PC-9 (cell line): Measurements from ENCODE around the gene ZNF12. TPM values are rescaled to one million over a fixed set of nuclear protein-coding genes. Genes with fewer than 3 reads are reported as not detected.
"Not testable (repeated sequence)": the region's sequence is repeated elsewhere in the genome, so short reads cannot be mapped to it uniquely, and the experiment has no call there.

Source experiments
- Bru-seq: library from RNA; stranded (reverse); fragments of 400-500 nt; gene quantifications from one replicate; lab custom pipeline; 2021; lab: Mats Ljungman, UMichigan
- BruChase-seq, 2 experiments: library from RNA; stranded (reverse); fragments of 400-500 nt; gene quantifications; one replicate each; lab custom pipeline; 2021; lab: Mats Ljungman, UMichigan
- BruUV-seq: library from RNA; stranded (reverse); fragments of 400-500 nt; replicated peaks from 2 replicates; lab custom pipeline; 2021; lab: Mats Ljungman, UMichigan
- CTCF ChIA-PET: fragments of 300-600 bp; sonication (Branson Sonifier 250); formaldehyde crosslinking; loops from one replicate; lab custom pipeline; 2022; ENCODE audit warnings: antibody characterized with exemption; lab: Charles Lee
- POLR2A ChIA-PET: fragments of 300-600 bp; sonication (Branson Sonifier 250); formaldehyde crosslinking; loops from one replicate; lab custom pipeline; 2022; ENCODE audit warnings: antibody characterized with exemption; ENCODE audit not compliant: unreplicated experiment; lab: Charles Lee
- DNase-seq, 2 experiments: peaks; one replicate each; pipeline versions ENCODE4 v3.0.0 to v3.0.0-alpha.2; 2015 to 2022; ENCODE audit warnings: mixed read lengths in 1 of 2
- H2AFZ ChIP-seq: fragments of 200-600 bp; sonication (generic); 2 replicates; pipeline ENCODE4 v1.8.1; 2017; ENCODE audit warnings: antibody characterized with exemption
- H3F3A ChIP-seq: fragments of 200-600 bp; sonication (generic); 2 replicates; pipeline ENCODE4 v1.8.1; 2017; ENCODE audit warnings: antibody characterized with exemption, mild to moderate bottlenecking, low read depth; ENCODE audit not compliant: insufficient read depth
- H3K27ac ChIP-seq: fragments of 200-600 bp; sonication (generic); 2 replicates; pipeline ENCODE4 v1.6.1; 2016; ENCODE audit warnings: mixed run types
- H3K27me3 ChIP-seq: fragments of 200-600 bp; sonication (generic); 2 replicates; pipeline ENCODE4 v1.6.1; 2016; ENCODE audit warnings: low read depth, mixed run types; ENCODE audit not compliant: insufficient read depth
- H3K36me3 ChIP-seq: fragments of 200-600 bp; sonication (generic); 2 replicates; pipeline ENCODE4 v1.6.1; 2016; ENCODE audit warnings: low read depth, mixed run types
- H3K4me1 ChIP-seq: fragments of 200-600 bp; sonication (generic); replicated peaks from 2 replicates; pipeline ENCODE4 v1.6.1; 2016; ENCODE audit warnings: mixed run types; ENCODE audit not compliant: insufficient read depth
- H3K4me2 ChIP-seq: fragments of 200-600 bp; sonication (generic); 2 replicates; pipeline ENCODE4 v1.6.1; 2017; ENCODE audit warnings: mixed run types
- H3K4me3 ChIP-seq: fragments of 200-600 bp; sonication (generic); 2 replicates; pipeline ENCODE4 v1.6.1; 2016; ENCODE audit warnings: mixed run types
- H3K79me2 ChIP-seq: fragments of 200-600 bp; sonication (generic); 2 replicates; pipeline ENCODE4 v1.6.1; 2017; ENCODE audit warnings: low read depth, mixed run types
- H3K9me2 ChIP-seq: fragments of 200-600 bp; sonication (generic); 2 replicates; pipeline ENCODE4 v1.8.1; 2017; ENCODE audit warnings: mild to moderate bottlenecking; ENCODE audit not compliant: insufficient read depth
- H3K9me3 ChIP-seq: fragments of 200-600 bp; sonication (generic); 2 replicates; pipeline ENCODE4 v1.8.1; 2016; ENCODE audit warnings: low read depth; ENCODE audit not compliant: insufficient read depth
- H4K20me1 ChIP-seq: fragments of 200-600 bp; sonication (generic); 2 replicates; pipeline ENCODE4 v1.8.1; 2017; ENCODE audit not compliant: insufficient read depth
- CTCF ChIP-seq: fragments of 200-600 bp; sonication (generic); conservative IDR thresholded peaks from 2 replicates; pipeline ENCODE4 v1.6.1; 2017; ENCODE audit warnings: mixed run types, antibody characterized with exemption, mild to moderate bottlenecking, moderate library complexity
- EZH2 ChIP-seq: fragments of 200-600 bp; sonication (generic); IDR thresholded peaks from 2 replicates; pipeline ENCODE4 v1.8.0; 2017; ENCODE audit warnings: antibody characterized with exemption, low read depth
- intact Hi-C: fragments of 100-400 bp; cut with micrococcal nuclease; formaldehyde crosslinking; loops from one replicate; pipeline ENCODE4 v1.10.0; 2022; ENCODE audit not compliant: unreplicated experiment
- long read RNA-seq: library from polyadenylated mRNA; stranded (forward); transcript quantifications from one replicate; pipeline ENCODE4 v2.0.0, GENCODE V29; 2022
- total RNA-seq: library from RNA; stranded (reverse); gene quantifications from 2 replicates; pipeline ENCODE4 v1.2.3, GENCODE V29; 2021

The ZNF12 gene
- total RNA-seq (25.2 and 37.5 TPM in 2 replicates), Bru-seq, nascent RNA (percentile 94 among the genes with signal in this experiment), BruChase-seq, experiment 1, labeled RNA remaining after a 2-hour chase (percentile 97 among the genes with signal in this experiment), BruChase-seq, experiment 2, labeled RNA remaining after a 6-hour chase (percentile 82 among the genes with signal in this experiment)
- long read RNA-seq, full-length matches to known transcripts: 19 of 23 reads
- long read RNA-seq, partial matches to known transcripts: 0 of 23 reads
- long read RNA-seq, other reads (novel, unspliced or antisense): 4 of 23 reads

GRCh38 chr7:6706666-6707407 lies at the start of gene ZNF12:
Gene ZNF12, minus strand, starts transcription at chr7:6706947. Its CDS starts 1,774 bp downstream, at chr7:6705173.
- H3K36me3 ChIP-seq: peaks cover 25% of the 10 kb centered on the region
- peak within 1 kb of the TSS; percentile 89 for H3K4me2 ChIP-seq
- H3K79me2 ChIP-seq: peaks cover 41% of the 10 kb centered on the region
- peak within 1 kb of the TSS; percentile 60 for H3K27ac ChIP-seq
- H2AFZ ChIP-seq: peak within 1 kb of the TSS; percentile 95
- H3K4me3 ChIP-seq: peak within 1 kb of the TSS; percentile 71
- ChIA-PET POLR2A (no interaction called here), CTCF (interaction anchor here (0.5 kb wide), 1 partner anchor 47 kb away, joined by 3 read pairs; no protein-coding TSS in a partner anchor)
- no peaks in the 10 kb centered on the region; the same call in 1 of the 2 replicates for H4K20me1 ChIP-seq
- H3K9me2 ChIP-seq: no peaks in the 10 kb centered on the region
- no peaks in the 10 kb centered on the region for H3K27me3 ChIP-seq
- peak; percentile 86 to 97 for DNase-seq
- no peaks in the 10 kb centered on the region; the same call in 1 of the 2 replicates for H3F3A ChIP-seq
- no TSS peak for BruUV-seq
- intact Hi-C loops: no loop called here
- peaks cover 39% of the 10 kb centered on the region for H3K9me3 ChIP-seq
- TF ChIP-seq CTCF (no peak), EZH2 (no peak)
- H3K4me1 ChIP-seq: peaks cover 6% of the 10 kb centered on the region; the same call in 1 of the 2 replicates

- H4K20me1 ChIP-seq, H3F3A ChIP-seq, BruUV-seq, H3K4me3 ChIP-seq, H2AFZ ChIP-seq, H3K4me1 ChIP-seq, DNase-seq, POLR2A ChIA-PET, H3K9me2 ChIP-seq, H3K36me3 ChIP-seq, H3K79me2 ChIP-seq, H3K27ac ChIP-seq, intact Hi-C loops, H3K27me3 ChIP-seq, H3K9me3 ChIP-seq, H3K4me2 ChIP-seq, CTCF ChIA-PET: not testable (repeated sequence)
Measured at GRCh38 chr7:6753964-6754363, 47.2 kb upstream of the ZNF12 start, which contains the start of gene RSPH10B2. Gene RSPH10B2, plus strand, starts transcription at chr7:6754103. Its CDS starts 3,575 bp downstream, at chr7:6757678.

- H3K4me2 ChIP-seq, H3K27ac ChIP-seq, POLR2A ChIA-PET, H3K4me1 ChIP-seq, intact Hi-C loops, DNase-seq, H3F3A ChIP-seq, CTCF ChIA-PET, BruUV-seq, H3K4me3 ChIP-seq, H3K9me3 ChIP-seq, H3K79me2 ChIP-seq, H3K27me3 ChIP-seq, H2AFZ ChIP-seq, H3K9me2 ChIP-seq, H3K36me3 ChIP-seq, H4K20me1 ChIP-seq: not testable (repeated sequence)
Measured at GRCh38 chr7:6750173-6750572, 43.4 kb upstream of the ZNF12 start.

- H3K79me2 ChIP-seq, H3K9me3 ChIP-seq, BruUV-seq, H3K36me3 ChIP-seq, DNase-seq, CTCF ChIA-PET, H2AFZ ChIP-seq, H3K27me3 ChIP-seq, H3F3A ChIP-seq, H3K4me1 ChIP-seq, H3K9me2 ChIP-seq, H3K4me3 ChIP-seq, H3K4me2 ChIP-seq, H3K27ac ChIP-seq, intact Hi-C loops, POLR2A ChIA-PET, H4K20me1 ChIP-seq: not testable (repeated sequence)
Measured at GRCh38 chr7:6749335-6749734, 42.6 kb upstream of the ZNF12 start.

GRCh38 chr7:6744410-6745100 lies 37.8 kb upstream of the ZNF12 start:
- POLR2A ChIA-PET: interaction anchor here (0.7 kb wide), 1 partner anchor 765 kb away, joined by 13 read pairs; no protein-coding TSS in a partner anchor
- intact Hi-C loops, CTCF ChIA-PET, H3K4me3 ChIP-seq, H3F3A ChIP-seq, H3K79me2 ChIP-seq, BruUV-seq, H3K4me1 ChIP-seq, H3K9me2 ChIP-seq, H2AFZ ChIP-seq, H3K27me3 ChIP-seq, DNase-seq, H3K9me3 ChIP-seq, H3K36me3 ChIP-seq, H3K4me2 ChIP-seq, H4K20me1 ChIP-seq, H3K27ac ChIP-seq: not testable (repeated sequence)

GRCh38 chr7:6738415-6738814 lies 31.7 kb upstream of the ZNF12 start:
- H3K27ac ChIP-seq, H3K4me3 ChIP-seq, H3K79me2 ChIP-seq, DNase-seq, BruUV-seq, H2AFZ ChIP-seq, CTCF ChIA-PET, POLR2A ChIA-PET, H3K27me3 ChIP-seq, H3K4me1 ChIP-seq, H4K20me1 ChIP-seq, H3F3A ChIP-seq, H3K9me3 ChIP-seq, H3K4me2 ChIP-seq, H3K9me2 ChIP-seq: not testable (repeated sequence)
- intact Hi-C loops: loop anchor here (10.0 kb wide), 1 partner anchor 224 kb away; no protein-coding TSS in a partner anchor
- H3K36me3 ChIP-seq: peaks cover 19% of the 10 kb centered on the region
